Erythroblast (primary cell): ENCODE results near the gene FBXL7.

Experiments used
- GATA1 ChIP-seq: IDR thresholded peaks from 2 replicates; pipeline ENCODE4 v1.6.1; 2011; ENCODE audit warnings: low read depth, mild to moderate bottlenecking, control low read depth, low read length, moderate library complexity
- POLR2A ChIP-seq: IDR thresholded peaks from 2 replicates; pipeline ENCODE4 v1.6.1; 2011; ENCODE audit warnings: mild to moderate bottlenecking, low read length

DNA sequence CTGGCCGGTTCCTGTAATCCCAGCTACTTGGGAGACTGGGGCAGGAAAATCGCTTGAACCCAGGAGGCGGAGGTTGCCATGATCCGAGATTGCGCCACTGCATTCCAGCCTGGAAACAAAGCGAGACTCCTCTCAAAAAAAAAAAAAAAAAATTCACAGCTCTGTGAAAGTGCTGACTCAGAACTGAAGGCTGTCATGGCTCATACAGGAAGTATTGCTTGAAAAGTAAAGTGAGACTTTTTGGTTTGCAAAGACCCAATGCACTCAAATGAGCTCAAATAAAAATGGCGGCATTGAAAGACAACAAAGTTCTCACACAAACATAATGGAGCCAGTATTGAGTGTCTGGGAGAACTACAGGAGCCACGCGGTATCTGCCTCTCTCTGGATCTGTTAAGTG lies 202.1 kb downstream of the FBXL7 start:
- TF ChIP-seq POLR2A: no peak
- TF ChIP-seq GATA1: no peak
